ENCODE measurements around the gene OXSM.

OXSM gene

DNA sequence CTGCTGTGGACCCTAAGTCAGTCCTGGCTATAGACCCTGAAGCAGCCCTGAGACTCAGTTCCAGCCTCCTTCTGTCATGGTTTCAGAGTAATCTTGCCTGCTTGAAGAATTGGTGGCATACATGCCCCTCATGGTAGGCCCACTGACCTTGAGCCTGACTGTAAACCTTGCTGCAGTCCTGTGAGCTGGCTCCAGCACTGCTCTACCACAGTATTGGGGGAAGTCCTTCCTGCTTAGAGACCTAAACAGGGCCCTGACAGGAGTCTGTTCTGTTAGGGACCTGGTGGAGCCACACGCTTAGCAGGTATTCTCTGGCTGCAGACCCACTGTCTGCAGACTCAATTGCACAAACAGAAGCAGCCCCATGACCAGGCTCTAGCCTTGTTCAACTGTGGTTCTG, 47.1 kb downstream of the OXSM start:
- no peak overlapping the region for H3K27ac ChIP-seq
- TF ChIP-seq, protein P1, sequence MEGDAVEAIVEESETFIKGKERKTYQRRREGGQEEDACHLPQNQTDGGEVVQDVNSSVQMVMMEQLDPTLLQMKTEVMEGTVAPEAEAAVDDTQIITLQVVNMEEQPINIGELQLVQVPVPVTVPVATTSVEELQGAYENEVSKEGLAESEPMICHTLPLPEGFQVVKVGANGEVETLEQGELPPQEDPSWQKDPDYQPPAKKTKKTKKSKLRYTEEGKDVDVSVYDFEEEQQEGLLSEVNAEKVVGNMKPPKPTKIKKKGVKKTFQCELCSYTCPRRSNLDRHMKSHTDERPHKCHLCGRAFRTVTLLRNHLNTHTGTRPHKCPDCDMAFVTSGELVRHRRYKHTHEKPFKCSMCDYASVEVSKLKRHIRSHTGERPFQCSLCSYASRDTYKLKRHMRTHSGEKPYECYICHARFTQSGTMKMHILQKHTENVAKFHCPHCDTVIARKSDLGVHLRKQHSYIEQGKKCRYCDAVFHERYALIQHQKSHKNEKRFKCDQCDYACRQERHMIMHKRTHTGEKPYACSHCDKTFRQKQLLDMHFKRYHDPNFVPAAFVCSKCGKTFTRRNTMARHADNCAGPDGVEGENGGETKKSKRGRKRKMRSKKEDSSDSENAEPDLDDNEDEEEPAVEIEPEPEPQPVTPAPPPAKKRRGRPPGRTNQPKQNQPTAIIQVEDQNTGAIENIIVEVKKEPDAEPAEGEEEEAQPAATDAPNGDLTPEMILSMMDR (conservative IDR thresholded peaks at IDR 0.05) = no peak
- TF ChIP-seq ZFX (IDR thresholded peaks at IDR 0.05) = no peak

DNA sequence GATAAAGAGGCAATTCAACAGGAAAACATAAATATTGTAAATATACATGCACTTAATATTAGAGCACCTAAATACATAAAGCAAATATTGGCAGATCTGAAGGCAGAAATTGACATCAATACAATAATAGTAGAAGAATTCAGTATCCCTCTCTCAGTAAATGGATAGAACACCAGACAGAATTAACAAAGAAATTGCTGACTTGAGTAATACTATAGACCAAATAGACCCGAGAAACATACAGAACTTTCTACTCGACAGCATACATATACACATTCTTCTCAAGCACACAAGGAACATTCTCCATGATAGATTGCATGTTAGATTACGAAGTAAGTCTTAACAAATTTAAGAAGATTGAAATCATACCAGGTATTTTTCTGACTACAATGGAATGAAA, 50.2 kb downstream of the OXSM start:
- TF ChIP-seq, protein P1 (conservative IDR thresholded peaks at IDR 0.05) = no peak
- no peak for TF ChIP-seq ZFX (IDR thresholded peaks at IDR 0.05)
- H3K27ac ChIP-seq = no peak overlapping the region

DNA sequence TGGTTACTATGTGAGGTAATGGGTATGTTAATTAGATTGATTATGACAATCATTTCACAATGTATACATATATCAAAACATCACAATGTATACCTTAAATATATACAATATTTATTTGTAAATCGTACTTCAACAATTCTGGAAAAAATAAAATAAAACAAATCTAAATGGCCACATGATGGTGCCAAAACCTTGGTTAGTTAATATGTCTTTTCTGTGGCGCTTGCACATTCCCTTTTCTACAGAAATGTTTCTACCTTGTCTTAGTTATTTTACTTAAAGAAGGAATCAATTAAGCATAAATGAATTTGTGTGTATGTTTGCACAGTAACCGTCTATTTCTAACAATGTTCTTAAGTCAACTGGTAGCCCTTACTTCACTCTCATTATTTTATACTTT, 53.4 kb downstream of the OXSM start:
- no peak overlapping the region for H3K27ac ChIP-seq
- TF ChIP-seq, protein P1 (conservative IDR thresholded peaks at IDR 0.05) = peak; percentile 48
- no peak for TF ChIP-seq ZFX (IDR thresholded peaks at IDR 0.05)
